Stimulated activated CD4-positive, alpha-beta T cell treated with anti-CD3 and anti-CD28 coated beads, TNF-alpha, amount 100 ng/mL, for 4 hours (primary cell): ENCODE results near the gene MYEOV.

ENCODE experiments used
- DNase-seq, 3 experiments: peaks; one replicate each; pipeline ENCODE4 v3.0.0-alpha.2; 2020; ENCODE audit warnings: low read depth in 3 of 3

The MYEOV gene

DNA sequence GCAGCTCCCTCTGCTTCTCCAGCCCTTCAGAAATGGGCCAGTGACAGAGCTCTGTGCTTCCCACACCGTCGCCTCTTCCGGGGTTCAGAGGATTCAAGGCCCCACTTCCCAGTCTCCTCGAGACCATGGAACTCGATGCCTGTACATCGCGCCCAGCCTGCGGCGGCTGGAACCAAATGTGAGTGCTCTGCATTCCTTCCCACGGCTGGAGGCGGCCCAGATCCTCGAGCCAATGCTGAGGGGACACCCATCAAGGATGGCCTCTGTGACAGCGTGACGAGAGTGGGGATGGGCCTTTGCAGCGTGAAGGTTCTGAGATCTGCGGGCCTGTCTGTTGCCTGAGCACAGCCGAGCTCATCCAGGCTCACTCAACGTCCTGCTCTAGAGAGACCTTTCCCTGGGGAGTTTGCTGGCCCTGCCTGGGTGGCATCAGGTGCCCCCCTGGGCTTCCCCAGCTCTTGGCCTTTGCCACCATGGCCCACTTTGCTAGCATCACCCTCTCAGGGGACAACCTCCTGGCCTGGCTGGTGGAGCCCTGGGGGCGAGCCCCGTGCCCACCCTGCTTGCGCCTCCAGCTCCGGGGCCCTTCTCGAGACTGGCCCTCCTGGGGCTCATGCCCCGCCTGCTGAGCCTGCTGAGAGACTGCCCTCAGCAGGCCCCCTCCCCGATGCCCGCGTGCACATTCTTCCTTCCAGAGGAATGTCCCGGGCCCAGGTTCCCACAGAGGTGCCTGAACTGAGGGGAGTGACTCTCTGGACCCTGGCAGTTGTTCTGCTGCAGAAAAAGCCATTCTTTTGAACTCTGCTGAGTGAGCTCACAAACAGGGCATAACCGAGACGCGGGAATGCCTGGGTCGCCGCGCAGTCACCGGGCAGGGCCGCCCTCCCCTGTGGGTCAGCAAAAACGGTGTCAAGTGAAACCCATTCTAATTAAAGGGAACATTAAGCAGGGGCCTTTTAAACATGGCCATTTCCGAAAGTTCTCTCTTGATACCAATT is 7.3 kb upstream of the MYEOV start:
- DNase-seq, result no peak

DNA sequence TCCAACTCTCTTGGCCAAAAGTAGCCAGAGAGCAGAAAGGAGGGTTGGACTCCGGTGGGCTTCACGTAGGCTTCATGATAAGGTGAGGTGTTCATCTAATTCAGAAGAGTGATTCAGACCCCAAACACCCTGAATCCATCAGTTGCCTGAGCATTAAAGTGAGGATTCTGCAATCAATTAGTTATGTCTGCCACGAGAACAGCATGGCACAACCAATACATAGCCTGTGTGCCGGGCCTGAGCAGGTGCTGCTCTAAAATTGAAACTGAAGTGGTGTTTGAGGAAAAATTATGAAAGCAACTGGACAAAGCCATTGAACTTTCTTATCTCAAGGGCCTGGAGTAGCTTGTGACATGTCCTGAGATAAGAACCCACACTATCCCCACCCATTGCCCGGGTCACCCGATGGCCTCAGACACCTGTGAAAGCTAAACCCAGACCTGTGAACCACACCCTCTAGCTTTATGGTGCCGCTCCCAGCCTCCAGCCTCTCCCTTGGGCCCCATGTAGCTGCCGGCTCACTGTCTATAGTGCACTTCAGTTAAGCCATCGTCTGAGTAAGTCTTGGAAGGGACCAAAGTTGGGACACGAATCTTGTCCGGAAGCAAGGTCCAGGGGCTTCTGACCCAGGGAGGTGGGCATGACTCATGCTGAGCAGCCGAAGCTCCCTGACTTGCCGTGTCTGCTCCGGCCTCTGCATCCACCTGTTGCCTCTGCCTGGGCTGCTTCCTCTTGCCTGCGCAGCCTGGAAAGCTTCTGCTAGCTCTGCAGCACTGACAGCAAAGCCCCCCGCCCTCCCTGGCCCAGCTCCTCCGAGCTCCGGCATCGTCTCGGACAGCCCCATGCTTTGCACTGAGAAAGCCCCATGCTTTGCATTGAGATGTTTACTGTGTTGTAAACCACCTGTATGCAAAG is 5.7 kb upstream of the MYEOV start:
- DNase-seq, result no peak

DNA sequence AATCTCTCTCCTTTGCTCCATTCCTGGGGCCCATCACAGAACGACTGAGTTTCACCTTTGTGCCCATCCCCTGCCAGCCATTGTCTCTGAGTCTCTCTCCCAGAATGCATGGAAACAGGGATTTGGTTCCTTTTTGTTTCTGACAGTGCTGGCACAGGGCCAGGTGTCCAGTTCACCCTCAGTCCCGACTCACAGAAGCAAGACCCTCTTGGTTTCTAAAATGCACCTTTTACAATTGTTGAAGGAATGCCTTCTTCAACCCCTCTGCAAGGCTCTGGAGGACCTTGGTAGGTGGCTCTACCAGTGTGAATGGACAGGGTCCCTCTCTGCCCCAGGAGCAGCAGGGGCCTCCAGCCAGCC is 5.1 kb upstream of the MYEOV start:
- DNase-seq, result no peak

DNA sequence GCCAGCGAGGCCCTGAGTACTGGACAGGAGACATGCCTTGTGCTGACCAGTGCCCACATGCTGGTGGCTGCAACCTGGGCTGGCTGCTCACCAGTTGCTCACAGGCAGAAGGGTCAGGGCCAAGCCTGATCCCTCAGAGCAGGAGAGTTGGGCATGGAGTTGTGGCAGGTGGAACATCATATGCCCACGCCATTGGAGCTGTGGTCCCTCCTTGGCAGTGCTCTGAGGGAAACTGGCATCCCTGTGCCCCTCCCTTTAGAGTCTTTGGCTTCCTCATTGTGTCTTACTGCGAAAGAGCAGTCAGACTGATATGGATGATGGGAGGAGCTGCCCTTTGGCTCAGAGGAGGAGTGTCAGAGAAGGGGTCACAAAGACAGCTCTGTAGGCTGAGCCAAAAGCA is 3.1 kb upstream of the MYEOV start:
- DNase-seq, result no peak

DNA sequence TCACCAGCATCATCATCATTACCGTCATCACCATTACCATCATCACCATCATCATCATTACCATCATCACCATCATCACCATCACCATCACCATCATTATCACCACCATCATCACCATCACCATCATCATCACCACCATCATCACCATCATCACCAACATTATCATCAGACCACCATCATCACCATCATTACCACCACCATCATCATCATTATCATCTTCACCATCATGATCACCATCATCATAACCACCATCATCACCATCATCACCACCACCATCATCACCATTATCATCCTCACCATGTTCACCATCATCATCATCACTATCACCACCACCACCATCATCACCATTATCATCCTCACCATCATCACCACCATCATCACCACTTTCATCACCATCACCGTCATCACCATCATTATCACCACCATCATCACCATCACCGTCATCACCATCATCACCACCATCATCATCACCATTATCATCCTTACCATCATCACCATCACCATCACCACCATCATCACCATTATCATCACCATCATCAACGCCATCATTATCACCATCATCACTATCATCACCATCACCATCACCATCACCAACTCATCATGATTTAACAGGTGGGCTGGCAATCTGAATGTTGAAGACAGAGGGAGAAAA is 2.4 kb upstream of the MYEOV start:
- no peak for DNase-seq

DNA sequence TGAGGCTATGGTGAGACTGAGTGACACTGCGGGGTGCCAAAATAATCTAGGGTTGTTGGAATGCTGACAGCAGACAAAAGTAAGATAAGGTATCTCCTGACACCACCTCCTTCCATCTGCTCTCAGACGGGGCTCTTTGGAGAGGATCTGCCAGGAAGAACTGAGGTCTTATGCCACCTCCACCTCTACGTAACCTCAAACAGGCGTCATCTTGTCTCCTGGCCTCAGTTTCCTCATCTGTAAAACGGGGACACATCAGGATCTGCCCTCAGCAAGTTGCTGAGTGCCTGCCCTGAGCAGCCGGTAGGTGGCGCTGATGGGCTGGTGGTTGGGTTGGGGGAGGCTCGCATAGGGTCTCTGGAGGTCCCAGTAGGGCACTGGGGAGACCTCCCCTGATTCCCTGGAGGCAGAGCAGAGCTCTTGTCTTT is 1.7 kb upstream of the MYEOV start:
- peak in 2 of 3 experiments; percentile 26 to 28 for DNase-seq

DNA sequence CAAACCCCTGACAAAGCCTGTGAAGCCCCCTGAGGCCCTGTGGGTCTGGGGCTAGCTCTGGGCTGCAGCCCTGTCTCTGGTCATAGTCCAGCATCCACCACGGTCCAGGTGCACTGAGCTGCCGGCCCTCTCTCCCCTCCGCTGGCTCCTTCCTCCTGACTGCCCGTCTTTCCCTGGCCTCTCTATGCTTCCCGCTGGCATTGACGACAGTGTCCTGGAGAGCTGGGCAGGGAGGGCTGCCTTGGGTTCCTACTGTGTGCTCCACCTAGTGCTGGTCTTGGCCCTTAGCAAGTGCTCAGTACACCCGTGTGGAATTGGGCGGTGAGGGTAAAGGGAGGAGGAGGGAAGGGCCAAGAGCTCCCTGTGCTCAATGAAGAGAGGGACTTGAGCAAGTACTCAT is 868 bp upstream of the MYEOV start:
- no peak for DNase-seq

DNA sequence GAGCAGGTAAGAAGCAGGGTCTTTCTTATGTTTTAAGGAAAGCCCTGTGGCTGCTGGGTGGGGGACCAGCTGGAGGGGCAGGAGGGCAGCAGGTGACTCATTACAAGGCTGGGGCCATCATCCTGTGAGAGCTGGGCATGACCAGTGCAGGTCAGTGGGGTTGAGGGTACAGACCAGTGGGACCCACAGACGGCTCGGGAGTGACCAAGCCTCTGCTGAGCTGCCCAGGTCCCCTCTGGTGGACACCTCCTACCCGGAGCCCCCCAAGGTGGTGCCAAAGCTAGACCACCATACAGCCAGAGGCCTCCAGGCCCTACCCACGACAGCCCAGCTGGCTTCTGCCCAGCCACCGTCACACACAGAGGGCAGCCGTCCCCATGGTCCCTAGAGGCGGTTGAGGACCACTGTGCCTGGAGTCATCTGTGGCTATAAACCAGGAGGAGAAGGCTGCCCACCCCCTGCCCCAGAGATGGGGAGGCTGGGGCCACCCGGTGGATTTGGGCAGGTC is 670 bp downstream of the MYEOV start:
- no peak for DNase-seq

DNA sequence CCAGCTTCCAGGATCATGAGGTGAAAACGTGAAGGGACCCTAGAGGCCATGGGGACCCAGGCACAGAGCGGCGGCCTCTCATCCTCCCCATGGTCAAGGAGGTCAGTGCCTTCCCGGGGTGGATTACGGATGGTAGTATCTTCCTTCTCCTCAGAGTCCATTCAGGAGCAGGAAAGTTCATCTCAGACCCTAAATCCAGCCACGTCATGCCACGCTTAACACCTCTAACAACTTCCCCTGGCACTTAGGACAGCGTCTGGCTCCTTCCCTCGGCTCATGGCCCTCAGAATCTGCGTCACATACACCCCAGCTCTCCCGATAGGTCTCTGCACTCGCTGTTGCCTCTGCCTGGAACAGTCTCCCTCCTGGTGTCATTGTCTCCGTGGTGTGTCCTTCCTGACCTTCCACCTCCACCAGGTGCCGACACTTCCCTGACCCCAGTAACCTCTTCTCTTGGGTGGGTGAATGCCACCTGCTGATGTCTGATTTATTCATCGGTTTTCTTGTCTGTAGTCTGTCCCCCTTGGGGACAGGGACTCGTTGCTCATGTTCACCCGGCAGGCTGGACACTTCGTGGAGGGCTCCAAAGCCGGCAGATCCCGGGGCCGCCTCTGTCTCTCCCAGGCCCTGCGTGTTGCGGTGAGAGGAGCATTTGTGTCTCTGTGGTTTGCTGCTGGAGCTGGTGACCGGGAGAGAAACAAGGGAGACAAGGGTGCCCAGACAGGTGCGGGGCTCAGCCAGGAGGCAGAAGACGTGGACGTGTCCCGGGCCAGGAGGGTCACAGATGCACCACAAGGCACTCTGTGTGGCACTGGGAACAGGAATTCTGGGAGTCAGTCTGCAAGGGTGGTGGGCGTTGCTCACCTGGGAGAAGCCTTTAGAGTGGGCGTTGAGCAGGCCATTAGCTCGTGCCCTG is 1.4 kb downstream of the MYEOV start:
- DNase-seq, result no peak

DNA sequence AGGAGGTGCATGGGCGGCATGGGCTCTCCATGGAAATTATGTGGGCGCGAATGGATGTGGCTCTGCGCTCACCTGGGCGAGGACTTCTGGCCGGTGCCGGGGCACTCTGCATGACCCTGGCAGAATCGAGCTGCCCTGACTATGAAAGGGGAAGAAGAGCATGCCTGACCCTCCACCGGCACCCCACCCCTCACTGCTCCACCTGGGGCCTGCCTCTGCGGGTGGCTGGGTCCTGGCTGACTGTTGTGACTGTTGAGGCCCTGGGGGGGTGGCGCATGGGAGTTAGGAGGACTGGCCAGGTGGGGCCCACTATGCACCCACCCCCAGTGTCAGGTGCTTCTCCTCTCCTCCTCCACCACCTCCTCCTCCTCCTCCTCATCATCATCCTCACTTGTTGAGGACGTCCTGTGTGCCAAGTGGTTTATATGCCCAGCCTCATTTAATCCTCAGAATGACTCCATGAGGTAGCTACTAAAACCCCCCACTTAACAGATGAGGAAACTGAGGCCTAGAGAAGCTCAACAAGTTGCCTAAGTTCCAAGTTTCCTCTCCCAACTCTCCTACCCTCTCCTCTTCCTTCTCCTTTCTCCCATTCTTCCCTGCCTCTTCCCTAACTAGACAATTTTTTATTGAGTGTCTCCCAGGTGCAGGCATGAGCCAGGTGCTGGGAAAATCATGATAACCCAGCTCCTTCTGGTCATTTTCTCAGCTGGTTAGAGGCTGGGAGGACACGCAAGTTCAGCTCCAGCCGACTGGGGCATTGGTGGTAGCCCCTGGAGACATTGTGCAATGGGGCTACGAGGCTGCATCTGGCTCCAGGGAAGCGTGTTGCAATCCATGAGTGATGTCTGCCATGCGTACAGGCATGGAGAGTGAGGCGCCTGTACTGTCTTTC is 2.3 kb downstream of the MYEOV start:
- no peak for DNase-seq

DNA sequence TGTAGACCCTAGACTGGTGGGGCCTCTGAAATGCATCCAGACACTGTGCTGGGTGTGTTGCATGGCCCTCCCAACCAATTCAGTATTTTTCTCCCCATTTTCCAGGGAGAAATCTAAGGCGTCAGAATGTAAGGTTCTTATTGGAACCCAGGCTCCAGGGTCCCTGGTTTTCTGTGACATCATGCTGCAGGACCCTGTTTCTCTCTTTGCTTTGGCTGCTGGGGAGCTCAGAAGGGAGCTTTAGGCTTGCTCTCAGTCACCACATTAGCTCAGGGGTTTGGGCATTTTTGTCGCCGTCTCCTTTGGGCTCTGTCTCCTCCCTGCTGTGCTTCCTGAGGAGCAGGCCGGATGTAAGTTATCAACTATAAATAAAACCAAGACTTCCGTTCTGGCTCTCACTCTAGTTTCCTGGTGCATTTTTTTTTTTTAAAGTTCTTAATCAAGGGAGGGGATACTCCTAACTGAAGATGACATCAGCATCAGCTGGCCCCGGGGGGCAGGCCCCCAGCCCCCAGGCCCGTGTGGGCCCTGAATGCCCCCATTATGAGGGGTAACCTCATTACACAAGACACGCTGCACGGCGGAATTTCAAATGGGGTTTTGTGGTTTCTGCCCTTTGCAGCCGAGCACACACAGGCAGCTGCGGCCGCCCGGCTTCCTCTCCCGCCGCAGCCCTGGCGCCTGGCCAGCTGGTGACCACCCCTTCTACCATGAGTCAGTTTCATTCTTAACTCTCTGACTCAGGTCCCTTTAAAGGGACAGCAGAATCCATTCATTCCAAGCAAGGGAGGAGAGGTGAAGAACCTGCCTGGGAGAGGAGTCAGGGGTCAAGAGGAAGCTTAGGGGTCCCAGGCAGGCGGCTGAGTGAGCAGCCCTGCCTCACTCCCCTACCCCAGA is 3.2 kb downstream of the MYEOV start:
- DNase-seq, result peak; percentile 22 to 46 (median 29)

DNA sequence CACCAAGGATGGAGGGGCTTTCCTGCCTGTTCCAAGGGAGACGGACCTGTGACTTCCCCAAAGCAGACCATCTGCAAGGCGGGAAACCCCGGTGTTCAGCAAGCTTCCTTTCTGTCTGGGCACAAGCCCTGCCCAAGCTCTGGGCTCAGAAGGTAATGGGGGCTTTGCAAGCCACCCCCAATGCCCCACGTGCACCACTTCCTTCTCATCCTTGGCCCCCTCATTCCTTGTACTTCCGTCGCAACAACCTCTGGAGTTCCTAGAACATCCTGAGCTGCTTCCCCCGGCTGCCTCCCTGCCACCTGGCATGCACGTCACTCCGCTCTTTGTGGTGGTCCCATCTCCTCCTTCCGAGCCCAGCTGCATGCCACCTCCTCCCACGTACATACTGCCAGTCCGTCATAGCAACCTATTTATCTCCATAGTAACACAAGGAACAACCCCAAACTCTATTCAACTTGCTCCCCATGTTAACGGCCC is 3.9 kb downstream of the MYEOV start:
- DNase-seq, result no peak

DNA sequence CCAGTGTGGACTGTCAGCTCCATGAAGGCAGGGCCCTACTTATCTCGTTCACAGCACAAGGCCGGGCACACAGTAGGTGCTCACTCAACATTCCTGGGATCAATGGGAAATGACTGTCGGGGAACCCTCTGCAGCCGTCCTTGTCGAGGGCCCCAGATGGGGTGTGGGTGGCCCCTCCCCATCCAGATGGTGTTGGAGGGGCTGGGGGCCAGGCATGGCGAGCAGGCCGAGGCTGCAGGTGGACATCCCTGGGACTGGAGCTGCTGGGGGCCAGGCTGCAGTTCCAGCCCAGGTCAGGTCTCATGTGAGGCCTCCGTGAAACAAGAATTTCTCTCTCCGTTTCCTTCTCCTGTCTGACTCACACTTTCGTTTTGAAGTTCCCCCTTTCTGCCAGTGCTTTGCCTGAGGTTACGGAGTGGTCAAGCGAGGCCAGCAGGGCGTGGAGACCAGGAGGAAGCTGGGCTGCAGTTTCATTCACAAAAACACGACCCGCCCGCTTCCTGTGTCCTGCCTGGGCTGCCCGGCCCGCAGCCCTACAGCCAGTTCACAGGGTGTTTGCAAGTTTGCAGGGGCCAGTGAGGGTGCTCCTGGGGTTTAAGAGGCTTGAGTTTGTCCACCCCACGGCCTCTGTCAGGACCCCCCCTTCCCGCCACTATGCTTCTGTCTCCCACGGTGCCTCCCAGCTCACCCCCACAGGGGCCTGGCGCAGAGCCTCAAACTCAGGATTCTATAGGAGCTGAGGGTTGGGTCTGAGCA is 4.5 kb downstream of the MYEOV start:
- DNase-seq, result no peak

DNA sequence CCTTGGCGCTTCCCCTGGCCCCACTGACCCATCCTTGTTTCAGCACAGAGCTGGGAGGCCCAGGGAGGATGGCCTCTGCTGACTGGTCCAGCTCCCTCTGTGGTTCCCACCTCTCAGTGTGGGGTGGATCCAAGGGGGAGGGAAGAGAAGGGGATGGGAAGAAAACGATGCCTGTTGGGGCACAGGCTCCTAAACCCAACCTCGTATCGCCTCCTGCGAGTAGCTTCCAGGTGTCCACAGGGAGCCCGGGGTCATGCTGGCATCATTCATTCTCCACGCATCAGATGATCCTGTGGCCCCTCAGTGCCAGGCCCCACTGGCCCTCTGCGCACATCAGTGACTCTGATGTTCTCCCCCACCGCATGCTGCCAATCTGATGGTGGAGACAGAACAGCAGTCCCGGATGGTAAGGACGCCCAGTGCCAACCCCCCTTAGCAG is 5.1 kb downstream of the MYEOV start:
- DNase-seq, result no peak

DNA sequence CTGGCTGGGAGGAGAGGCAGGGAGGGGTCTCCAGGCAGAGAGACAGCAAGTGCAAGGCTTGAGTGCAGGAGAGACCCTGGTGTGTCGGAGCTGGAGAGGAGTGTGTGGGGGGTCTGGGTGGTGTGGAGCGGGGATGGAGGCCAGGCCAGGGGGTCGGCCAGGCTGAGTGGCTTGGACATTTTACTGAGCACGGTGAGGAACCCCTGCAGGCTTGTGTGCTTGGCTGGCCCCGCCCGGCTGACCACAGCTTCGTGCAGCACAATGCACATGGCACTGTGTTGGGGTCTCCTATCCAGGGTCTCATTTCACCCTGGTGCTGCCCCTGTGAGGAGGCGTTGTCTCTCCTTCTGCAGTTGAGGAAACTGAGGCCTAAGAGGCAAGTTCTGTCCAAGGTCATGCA is 5.6 kb downstream of the MYEOV start:
- DNase-seq, result no peak

DNA sequence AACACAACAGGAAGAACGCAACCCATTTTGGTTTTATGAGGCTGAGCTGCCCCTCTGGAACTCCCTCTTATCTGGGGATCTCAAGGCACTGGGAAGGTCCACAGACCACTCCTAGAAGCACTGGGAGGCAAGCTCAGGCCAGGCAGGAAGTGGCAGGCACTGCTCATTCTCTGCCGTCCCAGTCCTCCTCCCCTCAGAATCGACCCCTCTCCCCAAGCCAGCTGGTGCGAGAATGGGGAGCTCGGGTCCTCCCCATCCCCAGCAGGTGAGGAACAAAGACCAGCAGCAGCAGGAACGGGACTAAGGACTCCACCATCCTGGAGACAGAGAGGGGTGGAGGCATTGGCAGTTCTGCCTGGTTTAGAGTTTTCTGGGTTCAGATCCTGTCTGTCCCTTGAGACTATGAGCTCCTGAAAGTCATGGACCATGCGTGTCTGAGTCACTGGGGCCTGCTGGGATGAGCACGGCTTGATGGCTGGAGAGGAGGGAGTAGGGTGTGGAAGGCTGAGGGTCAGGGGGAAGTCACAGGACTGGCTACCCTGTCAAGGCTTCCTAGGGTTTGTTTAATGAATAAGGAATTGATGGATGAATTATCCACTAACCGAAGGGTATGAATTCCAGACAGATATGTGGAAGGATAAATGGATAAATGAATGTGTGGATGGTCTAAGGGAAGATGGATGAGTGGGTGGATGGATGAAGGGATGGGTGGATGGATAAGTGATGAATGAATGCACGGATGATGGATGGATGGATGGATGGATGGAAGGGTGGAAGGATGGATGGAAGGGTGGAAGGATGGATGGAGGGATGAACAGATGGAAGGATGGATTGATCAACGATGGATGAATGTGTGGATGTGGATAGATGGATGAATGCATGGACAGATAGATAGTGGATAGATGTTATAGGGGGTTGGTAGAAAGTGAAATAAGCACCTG is 6.4 kb downstream of the MYEOV start:
- DNase-seq, result no peak

DNA sequence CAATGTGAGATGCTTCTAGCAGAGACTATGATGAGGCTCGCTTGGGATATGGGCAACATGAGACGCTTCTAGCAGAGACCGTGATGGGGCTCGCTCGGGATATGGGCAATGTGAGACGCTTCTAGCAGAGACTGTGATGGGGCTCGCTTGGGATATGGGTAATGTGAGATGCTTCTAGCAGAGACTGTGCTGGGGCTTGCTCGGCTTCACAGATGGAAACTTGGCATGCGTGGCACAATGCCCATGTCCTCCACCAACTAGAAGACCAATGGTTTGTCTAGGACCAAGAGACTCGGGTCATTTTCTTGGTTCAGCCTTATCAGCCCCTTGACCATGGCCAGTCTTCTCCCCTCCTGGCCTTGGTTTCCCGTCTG is 7.1 kb downstream of the MYEOV start:
- no peak for DNase-seq
